ENCODE data around the gene CYP2R1. TPM values are rescaled to one million over a fixed set of nuclear protein-coding genes. Genes with fewer than 3 reads are reported as not detected.

CYP2R1 gene
- total RNA-seq, 4 donors from 2014 or later, result 26.1 to 54.2 (median 44.6) TPM

DNA sequence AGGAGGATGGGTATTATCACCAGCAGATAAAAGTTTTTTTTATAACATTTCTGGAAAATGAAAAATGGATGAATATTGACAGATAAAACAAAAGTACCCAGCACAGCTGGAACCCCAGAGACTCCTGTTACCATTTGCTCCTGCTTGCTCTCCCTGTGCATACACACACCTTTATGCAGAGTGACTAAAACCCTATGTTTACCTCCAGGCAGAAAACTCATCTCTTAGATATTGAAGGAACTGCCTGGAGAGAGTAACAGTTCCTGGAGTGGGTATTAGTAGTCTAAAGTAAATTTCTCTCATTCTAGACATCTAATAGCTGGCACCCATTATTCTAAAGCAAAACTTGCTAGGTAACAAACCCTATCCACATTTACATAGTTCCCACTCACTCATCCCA is 38.0 kb downstream of the CYP2R1 start:
- Histone ChIP-seq H3K27ac (no peak overlapping the region), H3K4me3 (no peak overlapping the region), H3K9me3 (no peaks in the 10 kb centered on the region), H3K36me3 (no peaks in the 10 kb centered on the region), H3K27me3 (no peaks in the 10 kb centered on the region), H3K4me1 (no peaks in the 10 kb centered on the region)
- in situ Hi-C loops (cut with MboI; ENCODE audit: low pct_ligation_motif_present in 1 of 4, low pct_unique_long_range_greater_than_20kb in 1 of 4, low sequenced_read_pairs in 3 of 4), result no loop called here
- intact Hi-C loops (cut with DNase I; ENCODE audit: low total_unique reads), result no loop called here
- no peak for DNase-seq
- TF ChIP-seq EP300 (IDR thresholded peaks at IDR 0.05; ENCODE audit: low read depth), result no peak
- TF ChIP-seq, protein P1, sequence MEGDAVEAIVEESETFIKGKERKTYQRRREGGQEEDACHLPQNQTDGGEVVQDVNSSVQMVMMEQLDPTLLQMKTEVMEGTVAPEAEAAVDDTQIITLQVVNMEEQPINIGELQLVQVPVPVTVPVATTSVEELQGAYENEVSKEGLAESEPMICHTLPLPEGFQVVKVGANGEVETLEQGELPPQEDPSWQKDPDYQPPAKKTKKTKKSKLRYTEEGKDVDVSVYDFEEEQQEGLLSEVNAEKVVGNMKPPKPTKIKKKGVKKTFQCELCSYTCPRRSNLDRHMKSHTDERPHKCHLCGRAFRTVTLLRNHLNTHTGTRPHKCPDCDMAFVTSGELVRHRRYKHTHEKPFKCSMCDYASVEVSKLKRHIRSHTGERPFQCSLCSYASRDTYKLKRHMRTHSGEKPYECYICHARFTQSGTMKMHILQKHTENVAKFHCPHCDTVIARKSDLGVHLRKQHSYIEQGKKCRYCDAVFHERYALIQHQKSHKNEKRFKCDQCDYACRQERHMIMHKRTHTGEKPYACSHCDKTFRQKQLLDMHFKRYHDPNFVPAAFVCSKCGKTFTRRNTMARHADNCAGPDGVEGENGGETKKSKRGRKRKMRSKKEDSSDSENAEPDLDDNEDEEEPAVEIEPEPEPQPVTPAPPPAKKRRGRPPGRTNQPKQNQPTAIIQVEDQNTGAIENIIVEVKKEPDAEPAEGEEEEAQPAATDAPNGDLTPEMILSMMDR (IDR thresholded peaks at IDR 0.05), result no peak
- no peak for TF ChIP-seq POLR2AphosphoS5 (IDR thresholded peaks at IDR 0.05)
- TF ChIP-seq POLR2A (IDR thresholded peaks at IDR 0.05), result no peak

DNA sequence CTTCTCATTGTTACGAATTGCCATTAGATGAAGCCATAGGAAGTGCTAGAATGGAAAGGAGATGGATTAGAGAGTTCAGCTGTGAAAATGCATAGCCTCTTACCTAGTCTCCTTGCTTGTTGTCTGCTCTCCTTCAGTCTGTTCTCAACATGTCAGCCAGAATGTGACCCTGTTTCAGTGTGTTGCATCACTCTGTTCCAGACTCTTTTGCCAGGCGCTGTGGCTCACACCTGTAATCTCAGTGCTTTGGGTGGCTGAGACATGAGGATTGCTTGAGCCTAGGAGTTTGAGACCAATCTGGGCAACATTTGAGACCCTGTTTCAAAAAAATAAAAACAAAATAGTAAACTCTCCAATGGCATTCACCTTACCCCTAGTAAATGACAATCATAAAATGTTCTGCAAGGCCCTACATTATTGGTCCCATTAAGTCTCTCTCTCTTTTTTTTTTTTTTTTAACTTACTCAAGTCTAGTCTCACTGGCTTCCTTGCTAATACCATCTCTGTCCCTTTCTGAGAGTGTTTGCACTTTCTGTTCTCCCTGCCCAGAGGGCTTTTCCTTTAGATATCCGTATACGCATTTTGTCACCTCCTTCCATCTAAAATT is 39.4 kb downstream of the CYP2R1 start:
- Histone ChIP-seq H3K36me3 (no peaks in the 10 kb centered on the region), H3K4me3 (no peak overlapping the region), H3K27me3 (no peaks in the 10 kb centered on the region), H3K9me3 (no peaks in the 10 kb centered on the region), H3K27ac (no peak overlapping the region), H3K4me1 (no peaks in the 10 kb centered on the region)
- DNase-seq, result no peak
- in situ Hi-C loops (cut with MboI; ENCODE audit: low pct_ligation_motif_present in 1 of 4, low pct_unique_long_range_greater_than_20kb in 1 of 4, low sequenced_read_pairs in 3 of 4) (no loop called here), intact Hi-C loops (cut with DNase I; ENCODE audit: low total_unique reads) (no loop called here)
- TF ChIP-seq EP300 (IDR thresholded peaks at IDR 0.05; ENCODE audit: low read depth) (no peak), POLR2A (IDR thresholded peaks at IDR 0.05) (no peak), POLR2AphosphoS5 (IDR thresholded peaks at IDR 0.05) (no peak)
- TF ChIP-seq, protein P1 (IDR thresholded peaks at IDR 0.05), result no peak
- WGBS, 2 donors (ENCODE audit: low coverage in 1 of 2), result 95 to 100% methylated on average over 4 of the region's 4 CpGs

DNA sequence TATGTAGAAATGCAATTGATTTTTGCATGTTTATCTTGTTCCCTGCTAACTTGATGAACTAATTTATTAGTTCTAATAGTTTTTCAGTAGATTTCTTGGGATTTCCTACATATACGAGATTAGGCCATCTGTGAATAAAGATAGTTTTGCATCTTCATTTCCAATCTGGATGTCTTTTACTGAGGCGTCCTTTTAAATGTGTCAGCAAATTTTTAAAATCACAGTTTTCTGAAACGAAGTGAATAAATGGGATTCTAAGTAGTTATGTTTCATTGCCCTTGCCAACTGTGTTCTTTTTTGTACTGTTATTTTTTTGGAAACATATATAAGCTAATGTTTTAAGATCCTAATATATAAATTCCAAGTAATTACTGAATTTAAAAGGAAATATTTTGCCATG is 50.0 kb downstream of the CYP2R1 start:
- intact Hi-C loops (cut with DNase I; ENCODE audit: low total_unique reads), result no loop called here
- H3K27me3 ChIP-seq, result no peaks in the 10 kb centered on the region
- no peaks in the 10 kb centered on the region for H3K4me1 ChIP-seq
- TF ChIP-seq, protein P1 (IDR thresholded peaks at IDR 0.05), result no peak
- TF ChIP-seq EP300 (IDR thresholded peaks at IDR 0.05; ENCODE audit: low read depth), result no peak
- H3K9me3 ChIP-seq, result no peaks in the 10 kb centered on the region
- no peak overlapping the region for H3K27ac ChIP-seq
- DNase-seq, result no peak
- in situ Hi-C loops (cut with MboI; ENCODE audit: low pct_ligation_motif_present in 1 of 4, low pct_unique_long_range_greater_than_20kb in 1 of 4, low sequenced_read_pairs in 3 of 4), result no loop called here
- WGBS, 2 donors (ENCODE audit: low coverage in 1 of 2), result 89 to 95% methylated on average over 3 of the region's 3 CpGs
- no peak overlapping the region for H3K4me3 ChIP-seq
- H3K36me3 ChIP-seq, result peaks cover 0 to 10% (median 4%) of the 10 kb centered on the region in 4 donors

DNA sequence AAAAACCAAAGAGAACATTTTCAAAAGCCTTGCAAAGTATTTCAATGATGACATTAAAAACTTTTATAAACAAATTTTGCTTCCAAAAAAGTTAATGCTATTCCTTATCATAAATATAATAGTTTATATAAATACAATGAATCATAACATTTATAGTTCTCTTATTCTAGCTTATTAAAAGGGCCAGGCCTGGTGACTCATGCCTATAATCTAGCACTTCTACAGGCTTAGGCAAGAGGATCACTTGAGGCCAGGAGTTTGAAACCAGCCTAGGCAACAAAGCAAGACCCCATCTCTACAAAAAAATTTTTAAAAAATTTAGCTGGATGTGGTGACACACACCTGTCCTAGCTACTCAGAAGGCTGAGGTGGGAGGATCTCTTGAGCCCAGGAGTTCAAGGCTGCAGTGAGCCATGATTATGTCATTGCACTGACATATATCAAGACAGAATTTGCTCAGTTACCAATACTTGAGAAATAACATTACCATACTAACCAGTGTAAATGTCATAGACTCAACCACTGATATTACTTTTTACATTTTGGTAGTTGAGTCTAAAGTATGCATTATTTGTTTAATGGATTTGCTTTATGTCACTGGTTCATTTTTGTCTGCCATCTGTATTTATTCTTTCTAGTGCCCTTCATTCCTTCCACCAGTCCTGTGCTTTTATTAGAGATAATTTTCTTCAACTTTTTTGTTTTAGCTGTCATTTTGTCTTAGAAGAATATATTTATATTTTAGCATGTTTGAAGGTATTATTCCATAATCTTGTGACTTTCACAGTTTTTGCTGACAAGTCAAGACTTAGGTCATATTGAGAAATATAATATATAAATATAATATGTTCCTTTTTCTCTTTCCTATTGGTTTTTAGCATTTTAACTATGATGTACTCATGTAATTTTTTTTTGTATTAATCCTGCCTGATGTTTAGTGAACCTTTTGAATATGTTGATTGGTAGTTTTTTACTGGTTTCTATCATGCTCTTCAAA is 56.2 kb downstream of the CYP2R1 start:
- no peaks in the 10 kb centered on the region for H3K4me1 ChIP-seq
- no peak overlapping the region for H3K4me3 ChIP-seq
- H3K36me3 ChIP-seq, result no peaks in the 10 kb centered on the region
- no peak for DNase-seq
- H3K9me3 ChIP-seq, result no peaks in the 10 kb centered on the region
- H3K27ac ChIP-seq, result no peak overlapping the region
- in situ Hi-C loops (cut with MboI; ENCODE audit: low pct_ligation_motif_present in 1 of 4, low pct_unique_long_range_greater_than_20kb in 1 of 4, low sequenced_read_pairs in 3 of 4) (no loop called here), intact Hi-C loops (cut with DNase I; ENCODE audit: low total_unique reads) (no loop called here)
- TF ChIP-seq POLR2A (IDR thresholded peaks at IDR 0.05), result no peak
- TF ChIP-seq POLR2AphosphoS5 (IDR thresholded peaks at IDR 0.05), result no peak
- TF ChIP-seq, protein P1 (IDR thresholded peaks at IDR 0.05), result no peak
- TF ChIP-seq EP300 (IDR thresholded peaks at IDR 0.05; ENCODE audit: low read depth), result no peak
- H3K27me3 ChIP-seq, result no peaks in the 10 kb centered on the region

Small RNA genes lying within 50 kb of the gene (small RNA-seq; reads per million reads assigned to genes)
- 0 reads per million in 4 donors for gene CALCP

Other genes starting within 250 kb of the CYP2R1 start
- gene PDE3B, start 248.4 kb downstream of the CYP2R1 start, total RNA-seq, result 10 to 100 TPM; 48.1 to 91.1 (median 66.1) TPM
- not detected for gene CALCA, start 80.1 kb upstream of the CYP2R1 start, total RNA-seq
- gene CALCB, start 181.4 kb upstream of the CYP2R1 start, total RNA-seq, result under 1 TPM in 3 of 4 donors, not detected in 1; 0.60 to 0.75 (median 0.64) TPM
- gene INSC, start 222.7 kb upstream of the CYP2R1 start, total RNA-seq, result 1 to 10 TPM in 3 of 4 donors, under 1 TPM in 1; 0.60 to 1.9 (median 1.3) TPM

Data from transverse colon (tissue), 4 donors.